T-helper 2 cell (primary cell): ENCODE data around the gene GALNT13.
"Not testable (repeated sequence)": the region's sequence is repeated elsewhere in the genome, so short reads cannot be mapped to it uniquely, and the experiment has no call there.

Source experiments
- DNase-seq, 5 experiments: peaks; one replicate each; pipeline versions ENCODE4 v3.0.0 to v3.0.0-alpha.2; 2012 to 2022

Gene GALNT13

GRCh38 chr2:154437104-154437503 is 565.4 kb downstream of the GALNT13 start:
- no peak for DNase-seq

- DNase-seq: no peak
These were observed 567.4 kb downstream of the GALNT13 start for GRCh38 chr2:154439156-154439555.

- DNase-seq: no peak
These were observed 572.2 kb downstream of the GALNT13 start for GRCh38 chr2:154443919-154444318.

- no peak for DNase-seq
These were observed 574.6 kb downstream of the GALNT13 start for GRCh38 chr2:154446324-154446723.

- DNase-seq: no peak
These were observed 576.2 kb downstream of the GALNT13 start for GRCh38 chr2:154447727-154448418.

- no peak for DNase-seq
These were observed 578.4 kb downstream of the GALNT13 start for GRCh38 chr2:154449951-154450658.

GRCh38 chr2:154452471-154452870 is 580.7 kb downstream of the GALNT13 start:
- no peak for DNase-seq

- no peak for DNase-seq
These were observed 581.3 kb downstream of the GALNT13 start for GRCh38 chr2:154452906-154453493.

GRCh38 chr2:154455166-154455565 is 583.4 kb downstream of the GALNT13 start:
- no peak for DNase-seq

GRCh38 chr2:154455866-154456265 is 584.1 kb downstream of the GALNT13 start:
- no peak for DNase-seq

- DNase-seq: no peak
These were observed 585.6 kb downstream of the GALNT13 start for GRCh38 chr2:154457286-154457685.

- no peak for DNase-seq
These were observed 587.6 kb downstream of the GALNT13 start for GRCh38 chr2:154459286-154459685.

- no peak for DNase-seq
These were observed 590.9 kb downstream of the GALNT13 start for GRCh38 chr2:154462634-154463033.

- no peak for DNase-seq
These were observed 594.5 kb downstream of the GALNT13 start for GRCh38 chr2:154466226-154466625.

GRCh38 chr2:154470376-154470775 is 598.7 kb downstream of the GALNT13 start:
- no peak for DNase-seq

- DNase-seq: not testable (repeated sequence)
These were observed 599.8 kb downstream of the GALNT13 start for GRCh38 chr2:154471492-154471891.

GRCh38 chr2:154477319-154477718 is 605.6 kb downstream of the GALNT13 start:
- DNase-seq: no peak

GRCh38 chr2:154480521-154480920 is 608.8 kb downstream of the GALNT13 start:
- no peak for DNase-seq

GRCh38 chr2:154481336-154481735 is 609.6 kb downstream of the GALNT13 start:
- no peak for DNase-seq

- DNase-seq: no peak
These were observed 612.8 kb downstream of the GALNT13 start for GRCh38 chr2:154484338-154485099.

- DNase-seq: no peak
These were observed 617.1 kb downstream of the GALNT13 start for GRCh38 chr2:154488801-154489200.

GRCh38 chr2:154489266-154489858 is 617.6 kb downstream of the GALNT13 start:
- DNase-seq: no peak

- no peak for DNase-seq
These were observed 618.8 kb downstream of the GALNT13 start for GRCh38 chr2:154490530-154490929.
